SK-MEL-5 (cell line): Measurements from ENCODE around the gene JMJD1C. TPM values are rescaled to one million over a fixed set of nuclear protein-coding genes. Genes with fewer than 3 reads are reported as not detected.

Experiments
- DNase-seq: peaks from one replicate; pipeline ENCODE4 v3.0.0-alpha.2; 2016; ENCODE audit warnings: low read depth, low spot score
- in situ Hi-C: cut with HindIII; loops from 2 replicates; pipeline ENCODE4 v1.10.0; 2016; ENCODE audit warnings: low sequenced_read_pairs, high pct_unique_total_duplicates, low pct_unique_long_range_greater_than_20kb
- total RNA-seq: library from RNA; depleted of rRNA; stranded (reverse); fragments of >200 nt; shearing (Covaris generic); gene quantifications from 2 replicates; pipeline ENCODE4 v1.2.3, GENCODE V29; 2014

The JMJD1C gene
- total RNA-seq, 1 experiment from 2014 or later: 30.1 TPM

GRCh38 chr10:63456437-63457210, 9.2 kb downstream of the JMJD1C start:
- in situ Hi-C loops: no loop called here
- DNase-seq: no peak

- no peak for DNase-seq
- in situ Hi-C loops: no loop called here
These were observed 10.3 kb downstream of the JMJD1C start for GRCh38 chr10:63455507-63455906.

GRCh38 chr10:63454631-63455030, 11.1 kb downstream of the JMJD1C start:
- no peak for DNase-seq
- in situ Hi-C loops: no loop called here

GRCh38 chr10:63452524-63452923, 13.3 kb downstream of the JMJD1C start:
- DNase-seq: no peak
- in situ Hi-C loops: no loop called here

- in situ Hi-C loops: no loop called here
- no peak for DNase-seq
These were observed 18.9 kb downstream of the JMJD1C start for GRCh38 chr10:63446716-63447440.

- in situ Hi-C loops: no loop called here
- DNase-seq: no peak
These were observed 24.4 kb downstream of the JMJD1C start for GRCh38 chr10:63441404-63441803.

GRCh38 chr10:63439607-63440006, 26.2 kb downstream of the JMJD1C start:
- in situ Hi-C loops: no loop called here
- DNase-seq: no peak

GRCh38 chr10:63438506-63439498, 27.0 kb downstream of the JMJD1C start:
- DNase-seq: no peak
- in situ Hi-C loops: no loop called here

GRCh38 chr10:63437116-63437949, 28.4 kb downstream of the JMJD1C start:
- DNase-seq: no peak
- in situ Hi-C loops: no loop called here

GRCh38 chr10:63436225-63436624, 29.6 kb downstream of the JMJD1C start:
- in situ Hi-C loops: no loop called here
- DNase-seq: no peak

- no peak for DNase-seq
- in situ Hi-C loops: no loop called here
These were observed 30.6 kb downstream of the JMJD1C start for GRCh38 chr10:63434866-63435854.

GRCh38 chr10:63431962-63432797, 33.6 kb downstream of the JMJD1C start:
- in situ Hi-C loops: no loop called here
- DNase-seq: peak; percentile 88

GRCh38 chr10:63430999-63431356, 34.8 kb downstream of the JMJD1C start:
- in situ Hi-C loops: no loop called here

GRCh38 chr10:63430091-63430998, 35.4 kb downstream of the JMJD1C start:
- in situ Hi-C loops: no loop called here
- DNase-seq: peak; percentile 19

More at GRCh38 chr10:63430999-63431356, 34.8 kb downstream of the JMJD1C start:
- DNase-seq: no peak
